ENCODE results near the gene TEX2.

- TF ChIP-seq PHF5A (CRISPR knock-in tag; IDR thresholded peaks at IDR 0.05; ENCODE audit: low read depth, unreplicated experiment) (no peak), ZBTB26 (CRISPR knock-in tag; IDR thresholded peaks at IDR 0.05; ENCODE audit: borderline replicate concordance) (no peak), TBL1XR1 (IDR thresholded peaks at IDR 0.05; ENCODE audit: borderline replicate concordance, low read length, partially characterized antibody) (no peak), CTCF (CRISPR knock-in tag; IDR thresholded peaks at IDR 0.05) (no peak), ZNF703 (CRISPR knock-in tag; IDR thresholded peaks at IDR 0.05; ENCODE audit: borderline replicate concordance) (no peak), NFYB (CRISPR knock-in tag; IDR thresholded peaks at IDR 0.05) (no peak), ZNF770 (CRISPR knock-in tag; IDR thresholded peaks at IDR 0.05) (no peak)
Measured at GRCh38 chr17:64198331-64199090, 64.5 kb downstream of the TEX2 start.

All from HepG2 (cell line).